HepG2 (cell line): ENCODE results near the gene SQSTM1. TPM values are rescaled to one million over a fixed set of nuclear protein-coding genes. Genes with fewer than 3 reads are reported as not detected.
A peak's percentile ranks its signal among the peaks of the same experiment; 100 is the strongest.

Experiments
- GABPB1 ChIP-seq: IDR thresholded peaks from 2 replicates; pipeline ENCODE4 v1.6.1; 2016; ENCODE audit warnings: mild to moderate bottlenecking, missing genetic modification reagents, moderate library complexity, missing compliant biosample characterization
- MATR3 ChIP-seq: sonication (generic); formaldehyde crosslinking; IDR thresholded peaks from 2 replicates; pipeline ENCODE4 v1.4.0; 2020; ENCODE audit warnings: missing genetic modification reagents
- NONO ChIP-seq, 2 experiments: fragments of 450-650 bp in 1 of 2; sonication (generic) in 1 of 2; formaldehyde crosslinking in 1 of 2; IDR thresholded peaks in 1 of 2; conservative IDR thresholded peaks in 1 of 2; 2 replicates each; pipeline versions ENCODE4 v1.6.1 to v1.8.0; 2017 to 2022; ENCODE audit warnings: mild to moderate bottlenecking in 1 of 2, missing genetic modification reagents in 1 of 2, moderate library complexity in 1 of 2
- POLR2G ChIP-seq: fragments of 200-400 bp; formaldehyde crosslinking; IDR thresholded peaks from 2 replicates; pipeline ENCODE4 v1.6.1; 2018; ENCODE audit warnings: mild to moderate bottlenecking, low read depth, low read length, moderate library complexity
- RNF2 ChIP-seq: fragments of 450-650 bp; conservative IDR thresholded peaks from 2 replicates; pipeline ENCODE4 v1.6.1; 2016; ENCODE audit warnings: low read depth
- RXRA ChIP-seq: sonication (generic); formaldehyde crosslinking; IDR thresholded peaks from 2 replicates; pipeline ENCODE4 v1.5.1; 2020; ENCODE audit warnings: missing genetic modification reagents
- SALL1 ChIP-seq: sonication (generic); formaldehyde crosslinking; IDR thresholded peaks from 2 replicates; pipeline ENCODE4 v1.8.0; 2022; ENCODE audit warnings: mild to moderate bottlenecking, missing genetic modification reagents
- SP5 ChIP-seq: IDR thresholded peaks from 2 replicates; pipeline ENCODE4 v1.6.1; 2016; ENCODE audit warnings: low read depth, borderline replicate concordance
- THYN1 ChIP-seq: sonication (generic); formaldehyde crosslinking; IDR thresholded peaks from 2 replicates; pipeline ENCODE4 v1.8.1; 2023; ENCODE audit warnings: low read depth, mild to moderate bottlenecking, moderate library complexity, missing genetic modification reagents, borderline replicate concordance
- ZMYM2 ChIP-seq: sonication (generic); formaldehyde crosslinking; IDR thresholded peaks from 2 replicates; pipeline ENCODE4 v1.8.0; 2022; ENCODE audit warnings: mild to moderate bottlenecking, missing genetic modification reagents
- ZNF234 ChIP-seq: sonication (generic); formaldehyde crosslinking; conservative IDR thresholded peaks from 2 replicates; pipeline ENCODE4 v1.5.1; 2020; ENCODE audit warnings: mild to moderate bottlenecking, missing genetic modification reagents
- ZNF274 ChIP-seq: sonication (generic); formaldehyde crosslinking; IDR thresholded peaks from 2 replicates; pipeline ENCODE4 v1.5.1; 2020; ENCODE audit warnings: mild to moderate bottlenecking, missing genetic modification reagents
- ZNF747 ChIP-seq: sonication (generic); formaldehyde crosslinking; IDR thresholded peaks from 2 replicates; pipeline ENCODE4 v1.8.1; 2023; ENCODE audit warnings: missing genetic modification reagents, mild to moderate bottlenecking, borderline replicate concordance
- polyA plus RNA-seq, 8 experiments: library from polyadenylated mRNA; depleted of rRNA in 3 of 8; stranded (reverse) in 7 of 8; unstranded in 1 of 8; fragments of >200 nt; fragmentation: Illumina TruSeq in 4 of 8; extraction: Trizol in 4 of 8; gene quantifications; 2 replicates each; pipeline versions ENCODE4 v1.2.1 to v1.2.3, GENCODE V29; 2011 to 2016; ENCODE audit warnings: low read depth in 4 of 8, missing spikeins in 1 of 8, mixed read lengths in 1 of 8; ENCODE audit not compliant: insufficient read depth in 1 of 8
- total RNA-seq, 5 experiments: library from RNA; depleted of rRNA; stranded (reverse); fragments of >200 nt; fragmentation: Illumina TruSeq; extraction: Trizol; gene quantifications; 2 replicates each; pipeline ENCODE4 v1.2.3, GENCODE V29; 2016; ENCODE audit warnings: low read depth in 1 of 5
- TF ChIP-seq, protein P1 (sequence below): sonication (generic); formaldehyde crosslinking; IDR thresholded peaks from 2 replicates; pipeline ENCODE4 v1.8.0; 2022; ENCODE audit warnings: mild to moderate bottlenecking, missing genetic modification reagents
- TF ChIP-seq, protein P2 (sequence below): sonication (generic); formaldehyde crosslinking; IDR thresholded peaks from 2 replicates; pipeline ENCODE4 v1.8.0; 2023; ENCODE audit warnings: mild to moderate bottlenecking, missing genetic modification reagents
- TF ChIP-seq, protein P3 (sequence below): IDR thresholded peaks from 2 replicates; pipeline ENCODE4 v1.6.1; 2016; ENCODE audit warnings: low read depth, control low read depth
- TF ChIP-seq, protein P4 (sequence below): sonication (generic); formaldehyde crosslinking; IDR thresholded peaks from 2 replicates; pipeline ENCODE4 v1.8.1; 2023; ENCODE audit warnings: mild to moderate bottlenecking, missing genetic modification reagents, borderline replicate concordance
- TF ChIP-seq, protein P5 (sequence below): IDR thresholded peaks from 2 replicates; pipeline ENCODE4 v1.6.1; 2012; ENCODE audit warnings: inconsistent platforms
- TF ChIP-seq, protein P6 (sequence below): sonication (generic); formaldehyde crosslinking; IDR thresholded peaks from 2 replicates; pipeline ENCODE4 v1.4.0; 2020; ENCODE audit warnings: missing genetic modification reagents
- TF ChIP-seq, protein P7 (sequence below): sonication (generic); formaldehyde crosslinking; IDR thresholded peaks from 2 replicates; pipeline ENCODE4 v1.4.0; 2020; ENCODE audit warnings: missing genetic modification reagents, borderline replicate concordance

SQSTM1 gene
- total and polyA plus RNA-seq, 2 of the 13 experiments (the other 11 are each of a cell fraction or from before 2014, with no cell fraction given) = 90.9 to 160 TPM

DNA sequence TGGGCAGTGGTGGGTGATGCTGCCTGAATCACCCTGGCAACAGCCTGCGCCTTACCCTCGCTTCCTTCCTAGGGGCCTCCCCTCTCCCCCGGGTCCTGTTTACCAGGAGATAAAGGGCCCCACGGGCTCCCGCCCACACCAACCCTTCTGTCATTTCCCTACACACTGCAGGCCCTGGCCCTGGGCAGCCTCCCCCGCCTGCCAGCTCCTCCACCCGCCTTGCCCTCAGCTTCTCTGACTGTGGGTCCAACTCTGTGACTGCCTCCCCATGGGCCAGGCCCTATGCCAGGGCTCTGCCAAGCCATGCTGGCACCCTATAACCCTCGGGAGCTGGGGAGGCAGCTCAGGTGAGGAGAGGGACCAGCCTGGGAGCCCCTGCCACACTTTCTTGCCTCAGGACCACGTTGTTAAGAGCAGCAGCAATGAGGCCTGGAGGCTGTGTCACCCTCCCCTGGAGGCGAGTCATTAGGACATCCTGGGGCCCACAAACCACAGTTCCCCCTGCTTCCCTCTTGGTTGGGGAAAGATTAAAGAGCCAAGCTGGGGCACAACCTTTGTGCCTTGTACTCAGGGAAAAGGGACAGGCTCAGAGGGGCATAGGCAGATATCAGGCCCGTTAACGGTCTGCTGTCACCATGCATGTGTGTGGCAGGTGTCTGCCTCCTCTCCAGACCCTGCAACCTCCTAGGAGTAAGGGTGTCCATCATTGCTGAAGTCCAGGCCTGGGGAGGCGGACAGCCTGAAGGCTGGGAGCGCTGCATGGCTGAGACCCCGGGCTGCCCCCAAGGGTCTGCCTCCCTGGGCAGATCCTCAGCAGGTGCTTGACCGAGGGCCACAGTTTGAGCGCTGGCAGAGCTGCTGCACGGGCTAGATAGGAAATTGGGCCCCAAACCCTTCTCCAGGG is 16.8 kb upstream of the SQSTM1 start (continued):
- no peak for TF ChIP-seq ZNF747 (CRISPR knock-in tag)
- no peak for TF ChIP-seq ZMYM2
- no peak for TF ChIP-seq MATR3 (CRISPR knock-in tag)
- TF ChIP-seq RNF2 = no peak
- TF ChIP-seq, protein P1, sequence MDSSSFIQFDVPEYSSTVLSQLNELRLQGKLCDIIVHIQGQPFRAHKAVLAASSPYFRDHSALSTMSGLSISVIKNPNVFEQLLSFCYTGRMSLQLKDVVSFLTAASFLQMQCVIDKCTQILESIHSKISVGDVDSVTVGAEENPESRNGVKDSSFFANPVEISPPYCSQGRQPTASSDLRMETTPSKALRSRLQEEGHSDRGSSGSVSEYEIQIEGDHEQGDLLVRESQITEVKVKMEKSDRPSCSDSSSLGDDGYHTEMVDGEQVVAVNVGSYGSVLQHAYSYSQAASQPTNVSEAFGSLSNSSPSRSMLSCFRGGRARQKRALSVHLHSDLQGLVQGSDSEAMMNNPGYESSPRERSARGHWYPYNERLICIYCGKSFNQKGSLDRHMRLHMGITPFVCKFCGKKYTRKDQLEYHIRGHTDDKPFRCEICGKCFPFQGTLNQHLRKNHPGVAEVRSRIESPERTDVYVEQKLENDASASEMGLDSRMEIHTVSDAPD (CRISPR knock-in tag) = no peak
- TF ChIP-seq, protein P2, sequence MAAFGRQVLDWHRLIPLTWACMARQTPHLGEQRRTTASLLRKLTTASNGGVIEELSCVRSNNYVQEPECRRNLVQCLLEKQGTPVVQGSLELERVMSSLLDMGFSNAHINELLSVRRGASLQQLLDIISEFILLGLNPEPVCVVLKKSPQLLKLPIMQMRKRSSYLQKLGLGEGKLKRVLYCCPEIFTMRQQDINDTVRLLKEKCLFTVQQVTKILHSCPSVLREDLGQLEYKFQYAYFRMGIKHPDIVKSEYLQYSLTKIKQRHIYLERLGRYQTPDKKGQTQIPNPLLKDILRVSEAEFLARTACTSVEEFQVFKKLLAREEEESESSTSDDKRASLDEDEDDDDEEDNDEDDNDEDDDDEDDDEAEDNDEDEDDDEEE = no peak
- TF ChIP-seq POLR2G = peak; percentile 53; the same call in 1 of the 2 replicates
- 0 out of 2 replicates have a peak, but pooled peaks have one; percentile 12 for TF ChIP-seq SALL1 (CRISPR knock-in tag)
- TF ChIP-seq, protein P3, sequence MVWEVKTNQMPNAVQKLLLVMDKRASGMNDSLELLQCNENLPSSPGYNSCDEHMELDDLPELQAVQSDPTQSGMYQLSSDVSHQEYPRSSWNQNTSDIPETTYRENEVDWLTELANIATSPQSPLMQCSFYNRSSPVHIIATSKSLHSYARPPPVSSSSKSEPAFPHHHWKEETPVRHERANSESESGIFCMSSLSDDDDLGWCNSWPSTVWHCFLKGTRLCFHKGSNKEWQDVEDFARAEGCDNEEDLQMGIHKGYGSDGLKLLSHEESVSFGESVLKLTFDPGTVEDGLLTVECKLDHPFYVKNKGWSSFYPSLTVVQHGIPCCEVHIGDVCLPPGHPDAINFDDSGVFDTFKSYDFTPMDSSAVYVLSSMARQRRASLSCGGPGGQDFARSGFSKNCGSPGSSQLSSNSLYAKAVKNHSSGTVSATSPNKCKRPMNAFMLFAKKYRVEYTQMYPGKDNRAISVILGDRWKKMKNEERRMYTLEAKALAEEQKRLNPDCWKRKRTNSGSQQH = no peak
- peak; percentile 63; the same call in 1 of the 2 replicates for TF ChIP-seq SP5 (CRISPR knock-in tag)
- TF ChIP-seq NONO (IDR thresholded peaks at IDR 0.05) = no peak
- 0 out of 2 replicates have a peak, but pooled peaks have one; percentile 34 for TF ChIP-seq NONO (CRISPR knock-in tag; conservative IDR thresholded peaks at IDR 0.05)
- 0 out of 2 replicates have a peak, but pooled peaks have one; percentile 22 for TF ChIP-seq ZNF274
- TF ChIP-seq GABPB1 (CRISPR knock-in tag) = no peak
- TF ChIP-seq RXRA = peak; percentile 20; the same call in 1 of the 2 replicates
- TF ChIP-seq, protein P4, sequence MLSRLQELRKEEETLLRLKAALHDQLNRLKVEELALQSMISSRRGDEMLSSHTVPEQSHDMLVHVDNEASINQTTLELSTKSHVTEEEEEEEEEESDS (CRISPR knock-in tag) = no peak
- TF ChIP-seq, protein P5, sequence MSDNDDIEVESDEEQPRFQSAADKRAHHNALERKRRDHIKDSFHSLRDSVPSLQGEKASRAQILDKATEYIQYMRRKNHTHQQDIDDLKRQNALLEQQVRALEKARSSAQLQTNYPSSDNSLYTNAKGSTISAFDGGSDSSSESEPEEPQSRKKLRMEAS = 0 out of 2 replicates have a peak, but pooled peaks have one; percentile 25
- TF ChIP-seq ZNF234 (CRISPR knock-in tag) = no peak
- TF ChIP-seq, protein P6, sequence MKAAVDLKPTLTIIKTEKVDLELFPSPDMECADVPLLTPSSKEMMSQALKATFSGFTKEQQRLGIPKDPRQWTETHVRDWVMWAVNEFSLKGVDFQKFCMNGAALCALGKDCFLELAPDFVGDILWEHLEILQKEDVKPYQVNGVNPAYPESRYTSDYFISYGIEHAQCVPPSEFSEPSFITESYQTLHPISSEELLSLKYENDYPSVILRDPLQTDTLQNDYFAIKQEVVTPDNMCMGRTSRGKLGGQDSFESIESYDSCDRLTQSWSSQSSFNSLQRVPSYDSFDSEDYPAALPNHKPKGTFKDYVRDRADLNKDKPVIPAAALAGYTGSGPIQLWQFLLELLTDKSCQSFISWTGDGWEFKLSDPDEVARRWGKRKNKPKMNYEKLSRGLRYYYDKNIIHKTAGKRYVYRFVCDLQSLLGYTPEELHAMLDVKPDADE (CRISPR knock-in tag) = no peak
- TF ChIP-seq, protein P7, sequence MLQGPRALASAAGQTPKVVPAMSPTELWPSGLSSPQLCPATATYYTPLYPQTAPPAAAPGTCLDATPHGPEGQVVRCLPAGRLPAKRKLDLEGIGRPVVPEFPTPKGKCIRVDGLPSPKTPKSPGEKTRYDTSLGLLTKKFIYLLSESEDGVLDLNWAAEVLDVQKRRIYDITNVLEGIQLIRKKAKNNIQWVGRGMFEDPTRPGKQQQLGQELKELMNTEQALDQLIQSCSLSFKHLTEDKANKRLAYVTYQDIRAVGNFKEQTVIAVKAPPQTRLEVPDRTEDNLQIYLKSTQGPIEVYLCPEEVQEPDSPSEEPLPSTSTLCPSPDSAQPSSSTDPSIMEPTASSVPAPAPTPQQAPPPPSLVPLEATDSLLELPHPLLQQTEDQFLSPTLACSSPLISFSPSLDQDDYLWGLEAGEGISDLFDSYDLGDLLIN = no peak
- TF ChIP-seq THYN1 (CRISPR knock-in tag) = no peak
